H54 (cell line): Measurements from ENCODE around the gene DENND4C.
"Not testable (repeated sequence)": the region's sequence is repeated elsewhere in the genome, so short reads cannot be mapped to it uniquely, and the experiment has no call there.

Experiments used
- DNase-seq: peaks from one replicate; pipeline ENCODE4 v3.0.0; 2011; ENCODE audit warnings: low spot score, mixed read lengths; ENCODE audit not compliant: insufficient read length
- FAIRE-seq: peaks from 3 replicates; lab custom pipeline; 2011; peaks lifted over from hg19 to GRCh38; lab: Jason Lieb, UNC
- POLR2A ChIP-seq: IDR thresholded peaks from 2 replicates; pipeline ENCODE4 v1.6.1; 2011; ENCODE audit warnings: low read depth, mild to moderate bottlenecking, low read length

DENND4C gene

GRCh38 chr9:19381656-19382055, 151.2 kb downstream of the DENND4C start:
- no peak for FAIRE-seq
- TF ChIP-seq POLR2A: no peak
- no peak for DNase-seq

GRCh38 chr9:19385212-19385611, 154.7 kb downstream of the DENND4C start:
- not testable (repeated sequence) for FAIRE-seq, DNase-seq

- no peak for DNase-seq
- no peak for TF ChIP-seq POLR2A
- no peak for FAIRE-seq
Measured at GRCh38 chr9:19385786-19386501, 155.5 kb downstream of the DENND4C start.

GRCh38 chr9:19386502-19387044, 156.1 kb downstream of the DENND4C start:
- TF ChIP-seq POLR2A: no peak
- FAIRE-seq (no peak), DNase-seq (no peak)

GRCh38 chr9:19387317-19387716, 156.8 kb downstream of the DENND4C start:
- no peak for FAIRE-seq
- TF ChIP-seq POLR2A: no peak
- DNase-seq: no peak

GRCh38 chr9:19389539-19389938, 159.0 kb downstream of the DENND4C start:
- DNase-seq, FAIRE-seq: not testable (repeated sequence)

- no peak for FAIRE-seq
- DNase-seq: no peak
- no peak for TF ChIP-seq POLR2A
Measured at GRCh38 chr9:19397845-19398244, 167.4 kb downstream of the DENND4C start.

GRCh38 chr9:19403231-19403630, 172.7 kb downstream of the DENND4C start:
- not testable (repeated sequence) for DNase-seq, FAIRE-seq

GRCh38 chr9:19404283-19405075, 174.0 kb downstream of the DENND4C start:
- FAIRE-seq (no peak), DNase-seq (no peak)
- TF ChIP-seq POLR2A: no peak

- FAIRE-seq (no peak), DNase-seq (no peak)
- TF ChIP-seq POLR2A: no peak
Measured at GRCh38 chr9:19405771-19406170, 175.3 kb downstream of the DENND4C start.

- no peak for DNase-seq
- FAIRE-seq: no peak
- no peak for TF ChIP-seq POLR2A
Measured at GRCh38 chr9:19408316-19408692, 177.8 kb downstream of the DENND4C start.

- FAIRE-seq (peak; percentile 97), DNase-seq (peak; percentile 88)
- peak; percentile 61 for TF ChIP-seq POLR2A
Measured at GRCh38 chr9:19408693-19409400, 178.4 kb downstream of the DENND4C start, which contains the start of gene ACER2. Gene ACER2 (plus strand): TSS chr9:19409009. CDS start chr9:19409085, 76 bp downstream.

GRCh38 chr9:19409401-19410194, 179.1 kb downstream of the DENND4C start:
- DNase-seq (peak; percentile 29), FAIRE-seq (peak; percentile 23)
- TF ChIP-seq POLR2A: no peak

GRCh38 chr9:19410195-19410503, 179.7 kb downstream of the DENND4C start:
- DNase-seq (no peak), FAIRE-seq (no peak)
- TF ChIP-seq POLR2A: no peak
